ENCODE data around the gene ABCG1.

GRCh38 chr21:42231756-42232155, 12.8 kb downstream of the ABCG1 start:
- TF ChIP-seq EP300 (IDR thresholded peaks at IDR 0.05) (no peak), CTCF (IDR thresholded peaks at IDR 0.05) (no peak), POLR2A (IDR thresholded peaks at IDR 0.05) (no peak)

Data from stomach (tissue), 4 donors.